Measurements from ENCODE around the gene SESN3.
"Not testable (repeated sequence)": the region's sequence is repeated elsewhere in the genome, so short reads cannot be mapped to it uniquely, and the experiment has no call there.

SESN3 gene

GRCh38 chr11:95212609-95213008 is 18.4 kb downstream of the SESN3 start:
- no peak for DNase-seq

- DNase-seq = not testable (repeated sequence)
Measured at GRCh38 chr11:95209535-95209934, 21.5 kb downstream of the SESN3 start.

- DNase-seq = no peak
Measured at GRCh38 chr11:95200781-95201457, 30.1 kb downstream of the SESN3 start.

- no peak for DNase-seq
Measured at GRCh38 chr11:95195831-95196230, 35.2 kb downstream of the SESN3 start.

- DNase-seq = no peak
Measured at GRCh38 chr11:95193541-95193940, 37.5 kb downstream of the SESN3 start.

- no peak for DNase-seq
Measured at GRCh38 chr11:95192717-95193116, 38.3 kb downstream of the SESN3 start.

- DNase-seq = no peak
Measured at GRCh38 chr11:95187723-95188122, 43.3 kb downstream of the SESN3 start.

- DNase-seq = no peak
Measured at GRCh38 chr11:95182397-95182796, 48.6 kb downstream of the SESN3 start.

- DNase-seq = no peak
Measured at GRCh38 chr11:95175818-95176380, 55.1 kb downstream of the SESN3 start.

GRCh38 chr11:95170294-95170693 is 60.7 kb downstream of the SESN3 start:
- no peak for DNase-seq

- DNase-seq = no peak
Measured at GRCh38 chr11:95166781-95167180, 64.2 kb downstream of the SESN3 start.

- DNase-seq = no peak
Measured at GRCh38 chr11:95165638-95166037, 65.4 kb downstream of the SESN3 start.

- DNase-seq = no peak
Measured at GRCh38 chr11:95163106-95163505, 67.9 kb downstream of the SESN3 start.

GRCh38 chr11:95161248-95161647 is 69.8 kb downstream of the SESN3 start:
- DNase-seq = no peak

GRCh38 chr11:95157824-95158223 is 73.2 kb downstream of the SESN3 start:
- no peak for DNase-seq

- DNase-seq = no peak
Measured at GRCh38 chr11:95156916-95157541, 74.0 kb downstream of the SESN3 start.

- DNase-seq = no peak
Measured at GRCh38 chr11:95156133-95156721, 74.8 kb downstream of the SESN3 start.

GRCh38 chr11:95155385-95155784 is 75.6 kb downstream of the SESN3 start:
- no peak for DNase-seq

- peak; percentile 74 for DNase-seq
Measured at GRCh38 chr11:95154514-95154913, 76.5 kb downstream of the SESN3 start.

GRCh38 chr11:95153857-95154246 is 77.2 kb downstream of the SESN3 start:
- DNase-seq = no peak

GRCh38 chr11:95152876-95153856 is 77.8 kb downstream of the SESN3 start:
- peak; percentile 65 for DNase-seq

- DNase-seq = peak; percentile 94
Measured at GRCh38 chr11:95150956-95151684, 79.9 kb downstream of the SESN3 start.
